ENCODE results near the gene NUP62CL. TPM values are rescaled to one million over a fixed set of nuclear protein-coding genes. Genes with fewer than 3 reads are reported as not detected.

NUP62CL gene, protein sequence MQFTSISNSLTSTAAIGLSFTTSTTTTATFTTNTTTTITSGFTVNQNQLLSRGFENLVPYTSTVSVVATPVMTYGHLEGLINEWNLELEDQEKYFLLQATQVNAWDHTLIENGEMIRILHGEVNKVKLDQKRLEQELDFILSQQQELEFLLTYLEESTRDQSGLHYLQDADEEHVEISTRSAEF
- 0.06 and 0.16 TPM in 2 replicates for total RNA-seq

DNA sequence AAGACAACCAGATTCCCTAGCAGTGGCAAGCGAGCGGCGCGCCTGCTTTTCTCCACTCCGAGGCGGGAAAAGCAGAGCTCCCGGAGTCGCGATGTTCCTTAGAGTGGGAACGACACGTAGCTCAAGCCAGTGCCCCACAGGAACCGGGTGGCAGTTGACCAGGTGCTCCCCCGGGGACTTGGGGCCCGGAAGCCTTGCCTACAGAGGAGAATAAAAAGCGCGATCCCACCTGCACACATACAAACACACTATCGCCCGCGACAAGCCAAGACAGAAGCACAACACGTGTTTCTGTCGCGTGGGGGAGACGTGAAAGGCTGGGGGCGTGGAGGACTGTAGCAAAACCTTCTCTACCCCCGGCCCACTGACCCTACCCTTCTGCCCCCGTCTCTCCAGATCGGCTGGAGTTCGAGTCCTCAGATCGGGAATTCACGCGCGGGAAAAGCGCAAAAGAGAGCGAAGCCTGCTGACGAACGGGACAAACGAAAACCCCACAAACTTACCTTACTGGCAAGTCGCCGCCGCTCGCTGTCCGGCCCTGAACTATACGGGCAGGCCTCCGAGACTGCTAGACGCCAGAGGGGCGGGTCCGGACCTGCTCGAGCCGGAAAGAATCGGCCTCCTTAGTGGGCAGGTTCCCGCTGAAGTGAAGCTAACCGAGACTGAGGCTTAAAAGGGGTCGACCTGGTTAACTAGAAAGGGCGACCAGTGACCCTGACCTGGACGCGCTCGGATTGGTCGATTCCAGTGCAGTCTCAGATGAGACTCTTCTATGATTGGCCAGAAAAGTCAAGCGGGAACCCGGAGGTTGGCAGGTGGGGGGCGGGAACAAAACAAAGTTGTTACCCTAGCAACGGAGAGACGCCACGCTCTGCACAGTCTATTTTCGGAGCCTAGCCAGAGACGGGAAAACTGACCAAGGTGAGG, at the start of gene NUP62CL, which contains the start of gene DNAAF6:
TSS of gene NUP62CL (minus strand) at position 664 of the 927 bp plus-strand sequence. CDS start 31,287 bp downstream, outside the sequence.
TSS of gene DNAAF6 (plus strand) at position 842 of the 927 bp plus-strand sequence. CDS start 6,265 bp downstream, outside the sequence.

DNA sequence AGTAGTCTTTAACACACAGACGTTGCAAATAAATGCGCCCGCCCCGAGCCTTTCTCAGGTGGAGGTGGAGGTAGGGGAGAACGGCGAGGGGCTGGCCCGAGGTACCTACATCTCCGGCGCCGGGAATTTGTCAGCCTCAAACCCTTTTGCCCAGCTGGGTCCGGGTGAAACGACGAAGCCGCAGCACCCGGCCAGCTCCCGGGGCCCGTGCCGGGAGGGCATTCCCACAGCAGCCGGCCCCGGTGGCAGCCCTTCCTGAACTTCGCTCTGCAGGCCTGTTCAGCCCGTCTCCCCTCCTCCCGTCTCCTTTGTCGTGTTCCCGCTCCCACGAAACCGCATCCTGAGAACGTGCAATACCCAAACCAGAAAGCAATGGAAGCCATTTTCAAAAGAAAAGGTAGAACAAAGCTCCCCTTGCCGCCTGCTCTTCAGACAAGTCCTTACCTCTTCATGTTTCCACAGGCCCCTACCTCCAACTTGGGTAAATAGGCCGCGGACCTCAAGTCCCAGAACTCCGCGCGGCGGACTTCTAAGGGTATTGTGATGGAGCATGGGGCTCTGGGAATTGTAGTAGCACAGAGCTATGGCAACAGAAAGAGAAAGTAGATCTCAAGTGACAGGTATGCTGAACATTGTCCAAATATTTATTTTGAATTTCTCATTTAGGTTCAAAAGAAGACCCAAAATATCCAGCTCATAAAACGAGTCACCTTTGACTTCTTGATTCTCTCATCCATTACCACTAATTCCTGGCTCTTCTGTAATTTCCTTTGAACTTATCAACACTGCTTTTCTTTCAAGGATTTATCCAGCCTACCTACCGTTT, 87.7 kb downstream of the NUP62CL start, which contains the start of gene RBM41:
TSS of gene RBM41 (minus strand) at position 501 of the 826 bp plus-strand sequence. CDS start at position 452, 49 bp downstream.

Other genes with a start within 250 kb of the NUP62CL start
- 8.1 and 12.9 TPM in 2 replicates for gene MORC4, start 206.2 kb downstream of the NUP62CL start, total RNA-seq
- 7.3 and 14.7 TPM in 2 replicates for gene RBM41, start 87.6 kb downstream of the NUP62CL start, total RNA-seq
- gene DNAAF6, start 178 bp upstream of the NUP62CL start, total RNA-seq: not detected in 2 replicates
- not detected in 2 replicates for gene FRMPD3, start 243.2 kb upstream of the NUP62CL start, total RNA-seq